B cell (primary cell): ENCODE data around the gene KLK4. TPM values are rescaled to one million over a fixed set of nuclear protein-coding genes. Genes with fewer than 3 reads are reported as not detected.

Source experiments
- ATAC-seq: fragments of 200-7000 bp; cut with Tn5 transposase; one replicate; pipeline ENCODE4 v1.10.0; 2021; ENCODE audit warnings: low read depth, mild to moderate bottlenecking, moderate number of reproducible peaks, moderate library complexity
- CTCF ChIA-PET: fragments of 350-600 bp; sonication (Branson Sonifier 250); formaldehyde crosslinking; loops from one replicate; lab custom pipeline; 2021; ENCODE audit warnings: antibody characterized with exemption, inconsistent platforms; lab: Charles Lee
- POLR2A ChIA-PET: fragments of 350-600 bp; sonication (Branson Sonifier 250); formaldehyde crosslinking; loops from one replicate; lab custom pipeline; 2021; ENCODE audit warnings: antibody characterized with exemption; lab: Charles Lee
- DNase-seq: peaks from one replicate; pipeline ENCODE4 v3.0.0; 2013
- H2AFZ ChIP-seq: 2 replicates; pipeline ENCODE4 v1.6.1; 2012; ENCODE audit warnings: mild to moderate bottlenecking, low read depth, low read length; ENCODE audit not compliant: insufficient read depth, poor library complexity, severe bottlenecking
- H3K27ac ChIP-seq, 2 donors: 1 replicate in 1 of 2; 2 replicates in 1 of 2; pipeline ENCODE4 v1.5.1; 2012 to 2013; ENCODE audit warnings: low read length in 2 of 2, mild to moderate bottlenecking in 2 of 2, moderate library complexity in 1 of 2
- H3K27me3 ChIP-seq, 4 experiments: fragments of 200-600 bp in 1 of 4; sonication (generic) in 1 of 4; replicated peaks in 1 of 4; 1 replicate in 2 of 4; 2 replicates in 2 of 4; pipeline versions ENCODE4 v1.6.1 to v1.7.0; 2013 to 2016; ENCODE audit warnings: low read length in 3 of 4, mild to moderate bottlenecking in 2 of 4, mixed read lengths in 1 of 4, moderate library complexity in 1 of 4; ENCODE audit not compliant: insufficient read depth in 4 of 4, control insufficient read depth in 3 of 4; ENCODE audit errors: control extremely low read depth in 1 of 4
- H3K36me3 ChIP-seq, 2 experiments: replicated peaks in 1 of 2; 1 replicate in 1 of 2; 2 replicates in 1 of 2; pipeline versions ENCODE4 v1.6.1 to v1.7.1; 2013; ENCODE audit warnings: low read length in 1 of 2; ENCODE audit not compliant: insufficient read depth in 2 of 2, control insufficient read depth in 1 of 2; ENCODE audit errors: control extremely low read depth in 1 of 2, extremely low read depth in 1 of 2
- H3K4me1 ChIP-seq, 2 donors: fragments of 200-600 bp in 1 of 2; sonication (generic) in 1 of 2; 1 replicate in 1 of 2; 2 replicates in 1 of 2; pipeline versions ENCODE4 v1.5.1 to v1.6.1; 2013 to 2017; ENCODE audit warnings: low read length in 2 of 2; ENCODE audit not compliant: control insufficient read depth in 2 of 2, insufficient read depth in 2 of 2
- H3K4me2 ChIP-seq: replicated peaks from 2 replicates; pipeline ENCODE3; 2012; ENCODE audit warnings: mild to moderate bottlenecking, low read depth, low read length; ENCODE audit not compliant: poor library complexity, severe bottlenecking
- H3K4me3 ChIP-seq, 5 experiments: fragments of 200-600 bp in 1 of 5; sonication (generic) in 1 of 5; 1 replicate in 3 of 5; 2 replicates in 2 of 5; pipeline versions ENCODE4 v1.5.1 to v1.7.0; 2011 to 2016; ENCODE audit warnings: low read length in 4 of 5, mild to moderate bottlenecking in 4 of 5, low read depth in 2 of 5, control low read depth in 1 of 5, moderate library complexity in 1 of 5; ENCODE audit not compliant: insufficient read depth in 1 of 5; ENCODE audit errors: control extremely low read depth in 1 of 5, extremely low read depth in 1 of 5
- H3K79me2 ChIP-seq: fragments of 200-600 bp; sonication (generic); one replicate; pipeline ENCODE4 v1.6.0; 2016; ENCODE audit warnings: low read length; ENCODE audit not compliant: control insufficient read depth, insufficient read depth
- H3K9ac ChIP-seq: fragments of 200-600 bp; sonication (generic); 2 replicates; pipeline ENCODE4 v1.6.1; 2017; ENCODE audit warnings: mild to moderate bottlenecking, low read length, moderate library complexity
- H3K9me3 ChIP-seq, 3 donors: one replicate each; pipeline versions ENCODE4 v1.6.1 to v1.7.1; 2013; ENCODE audit warnings: low read length in 2 of 3; ENCODE audit not compliant: control insufficient read depth in 2 of 3, insufficient read depth in 1 of 3; ENCODE audit errors: control extremely low read depth in 1 of 3
- H4K20me1 ChIP-seq: 2 replicates; pipeline ENCODE4 v1.6.0; 2012; ENCODE audit warnings: mild to moderate bottlenecking, low read length; ENCODE audit not compliant: insufficient read depth, control insufficient read depth, poor library complexity, severe bottlenecking
- H3K27ac Mint-ChIP-seq: one replicate; pipeline ENCODE4 v1.8.0; 2021; ENCODE audit warnings: mixed read lengths
- H3K27me3 Mint-ChIP-seq: one replicate; pipeline ENCODE4 v1.8.0; 2021; ENCODE audit warnings: mixed read lengths
- H3K4me1 Mint-ChIP-seq: one replicate; pipeline ENCODE4 v1.8.0; 2021; ENCODE audit warnings: mixed read lengths
- H3K4me3 Mint-ChIP-seq: one replicate; pipeline ENCODE4 v1.8.0; 2021; ENCODE audit warnings: mixed read lengths
- H3K9me3 Mint-ChIP-seq: one replicate; pipeline ENCODE4 v1.8.0; 2022; ENCODE audit warnings: mixed read lengths; ENCODE audit not compliant: insufficient read depth
- CTCF ChIP-seq: fragments of 200-600 bp; IDR thresholded peaks from one replicate; pipeline ENCODE4 v1.8.0; 2022; ENCODE audit warnings: antibody characterized with exemption, mild to moderate bottlenecking
- EZH2 ChIP-seq: IDR thresholded peaks from 2 replicates; pipeline ENCODE4 v1.6.1; 2012; ENCODE audit warnings: borderline replicate concordance, low read depth, mild to moderate bottlenecking, moderate library complexity, low read length; ENCODE audit not compliant: insufficient read depth, poor library complexity, severe bottlenecking
- WGBS: methylation state at CpG from one replicate; pipeline ENCODE4 v1.1.5; 2013; ENCODE audit warnings: missing lambda C conversion rate; ENCODE audit not compliant: insufficient coverage; 5-methylcytosine and 5-hydroxymethylcytosine counted together
- intact Hi-C: fragments of 100-400 bp; cut with micrococcal nuclease; formaldehyde crosslinking; loops from one replicate; pipeline ENCODE4 v1.10.0; 2022
- polyA plus RNA-seq: library from polyadenylated mRNA; depleted of rRNA; stranded (reverse); fragments of >200 nt; gene quantifications from 2 replicates; pipeline ENCODE4 v1.2.3, GENCODE V29; 2012
- total RNA-seq, 2 donors: library from RNA; stranded (reverse); fragments of 120-200 nt in 1 of 2; gene quantifications; 1 replicate in 1 of 2; 2 replicates in 1 of 2; pipeline versions ENCODE4 v1.2.3 to v1.2.4, GENCODE V29; 2013 to 2022

The KLK4 gene
- total and polyA plus RNA-seq, 2 donors (not counting 1 experiment from before 2014, with no cell fraction given) = 0.45 to 0.52 TPM

DNA sequence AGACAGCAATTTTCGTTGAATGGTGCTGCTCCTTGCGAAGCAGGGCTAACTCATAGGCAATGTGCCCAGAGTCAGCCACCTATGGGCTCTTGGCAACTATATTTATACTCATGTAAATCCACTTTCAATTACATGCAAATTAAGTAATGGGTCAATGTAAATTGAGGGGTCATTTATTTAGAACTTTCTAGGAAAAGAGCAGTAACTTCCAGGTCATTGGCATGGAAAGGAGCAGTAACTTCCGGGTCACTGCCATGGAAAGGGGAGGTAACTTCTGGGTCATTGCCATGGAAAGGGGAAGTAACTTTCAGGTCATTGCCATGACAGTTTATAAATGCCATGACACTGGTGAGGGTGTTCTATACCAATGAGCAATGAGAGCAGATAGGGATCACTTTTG, 11.6 kb downstream of the KLK4 start:
- Mint-ChIP-seq H3K9me3 (no peaks in the 10 kb centered on the region), H3K27ac (no peak overlapping the region), H3K4me1 (peaks cover 38% of the 10 kb centered on the region), H3K4me3 (no peak overlapping the region), H3K27me3 (peaks cover 3% of the 10 kb centered on the region)
- intact Hi-C loops = loop anchor here (5.0 kb wide), 3 partner anchors 62 to 542 kb away; no protein-coding TSS in a partner anchor
- POLR2A ChIA-PET = no interaction called here
- Histone ChIP-seq H2AFZ (no peak overlapping the region), H3K27ac (no peak overlapping the region), H3K79me2 (no peaks in the 10 kb centered on the region), H3K27me3 (no peaks in the 10 kb centered on the region), H3K4me1 (peaks cover 19 to 22% of the 10 kb centered on the region in 2 donors), H3K4me3 (no peak overlapping the region), H3K36me3 (no peaks in the 10 kb centered on the region), H3K4me2 (no peak overlapping the region), H4K20me1 (no peaks in the 10 kb centered on the region), H3K9me3 (peaks cover 2 to 10% (median 7%) of the 10 kb centered on the region in 3 donors), H3K9ac (no peak overlapping the region)
- no peak for TF ChIP-seq EZH2
- TF ChIP-seq CTCF = no peak
- DNase-seq (no peak), ATAC-seq (no peak)
- CTCF ChIA-PET = interaction anchor here (1.0 to 2.5 kb wide), 2 partner anchors 15 to 23 kb away, joined by 3 to 10 read pairs; no protein-coding TSS in a partner anchor
- 94% methylated on average over 2 of the region's 3 CpGs for WGBS

DNA sequence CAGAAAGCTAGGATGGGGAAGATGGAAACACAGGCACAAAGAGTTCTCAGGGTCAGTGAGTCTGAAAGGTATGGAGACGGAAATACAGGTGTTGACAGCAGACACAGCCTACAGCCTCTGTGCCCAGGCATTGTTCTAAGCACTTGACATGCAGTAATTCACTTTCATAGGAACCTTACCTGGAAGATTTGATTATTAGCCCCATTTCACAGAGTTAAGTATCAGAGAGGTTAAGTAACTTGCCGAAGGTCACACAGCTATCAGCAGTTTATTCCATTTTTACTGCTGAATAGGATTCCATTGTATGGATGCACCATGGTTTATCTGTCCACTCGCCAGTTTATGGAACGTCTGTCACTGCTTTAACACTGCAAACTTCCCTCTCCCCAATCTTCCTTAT, 13.2 kb downstream of the KLK4 start:
- CTCF ChIA-PET = interaction anchor here (2.5 kb wide), 1 partner anchor 24 kb away, joined by 10 read pairs; no protein-coding TSS in a partner anchor
- intact Hi-C loops = loop anchor here (5.0 kb wide), 3 partner anchors 61 to 541 kb away; no protein-coding TSS in a partner anchor
- POLR2A ChIA-PET = interaction anchor here (0.6 kb wide), 1 partner anchor 569 kb away, joined by 4 read pairs; the partner anchor contains the start of gene KCNC3
- no peaks in the 10 kb centered on the region for H3K36me3 ChIP-seq
- H3K27me3 ChIP-seq = no peaks in the 10 kb centered on the region
- no peak overlapping the region for H3K4me3 ChIP-seq
- H3K9ac ChIP-seq = peak overlapping the region; percentile 3
- Mint-ChIP-seq H3K27me3 (peaks cover 3% of the 10 kb centered on the region), H3K9me3 (no peaks in the 10 kb centered on the region), H3K4me1 (peaks cover 43% of the 10 kb centered on the region), H3K4me3 (no peak overlapping the region), H3K27ac (peak overlapping the region; percentile 94)
- peaks cover 19 to 22% of the 10 kb centered on the region in 2 donors for H3K4me1 ChIP-seq
- TF ChIP-seq EZH2 = no peak
- no peak for TF ChIP-seq CTCF
- peak overlapping the region in 1 of 2 donors; percentile 84 for H3K27ac ChIP-seq
- WGBS = 75% methylated on average over 2 of the region's 4 CpGs
- DNase-seq = no peak
- H3K9me3 ChIP-seq = peaks cover 2 to 15% (median 12%) of the 10 kb centered on the region in 3 donors
- no peaks in the 10 kb centered on the region for H3K79me2 ChIP-seq
- H2AFZ ChIP-seq = no peak overlapping the region
- no peak for ATAC-seq
- no peak overlapping the region for H3K4me2 ChIP-seq
- no peaks in the 10 kb centered on the region for H4K20me1 ChIP-seq
